ENCODE measurements around the gene RGL1. TPM values are rescaled to one million over a fixed set of nuclear protein-coding genes. Genes with fewer than 3 reads are reported as not detected.

RGL1 gene
- total and polyA plus RNA-seq, 9 of the 15 experiments (the other 6 are each of a cell fraction or from before 2014, with no cell fraction given), result under 0.01 to 0.07 (median 0.04) TPM

DNA sequence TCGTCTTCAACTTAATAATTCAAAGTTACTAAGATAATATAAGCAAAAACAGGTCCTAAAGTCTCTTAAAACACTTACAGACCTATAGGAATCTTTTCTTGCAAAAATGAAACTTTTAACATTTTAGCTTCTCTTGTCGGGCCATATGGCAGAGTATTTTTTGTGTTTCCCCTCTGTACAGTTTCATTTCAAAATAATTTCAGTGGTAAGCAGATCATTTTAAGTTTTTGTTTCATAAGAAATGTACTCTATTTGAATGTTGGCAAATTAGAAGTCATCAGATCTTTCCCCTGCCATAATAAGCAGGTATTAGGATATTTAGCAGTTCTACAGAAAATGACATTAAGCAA, 37.9 kb downstream of the RGL1 start (continued):
- TF ChIP-seq ZNF316 (IDR thresholded peaks at IDR 0.05) (no peak), E2F1 (CRISPR knock-in tag; IDR thresholded peaks at IDR 0.05) (no peak), CREM (IDR thresholded peaks at IDR 0.05; ENCODE audit: low read depth) (no peak), REST (IDR thresholded peaks at IDR 0.05; ENCODE audit: borderline replicate concordance) (no peak), REST (CRISPR knock-in tag; IDR thresholded peaks at IDR 0.05; ENCODE audit: low read depth) (no peak), CC2D1A (IDR thresholded peaks at IDR 0.05) (no peak)

All from K562 (cell line).